OCI-M1 (cell line): ENCODE measurements around the gene F2R.
"Not testable (repeated sequence)": the region's sequence is repeated elsewhere in the genome, so short reads cannot be mapped to it uniquely, and the experiment has no call there.

Experiments
- DNase-seq: peaks from one replicate; lab custom pipeline; 2025; lab: John Stamatoyannopoulos, UW

The F2R gene

GRCh38 chr5:76757049-76757448 is 41.1 kb downstream of the F2R start:
- DNase-seq: no peak

GRCh38 chr5:76761118-76761517 is 45.2 kb downstream of the F2R start:
- DNase-seq: not testable (repeated sequence)

- peak; percentile 60 for DNase-seq
Measured at GRCh38 chr5:76762484-76762883, 46.6 kb downstream of the F2R start.

GRCh38 chr5:76763136-76763535 is 47.2 kb downstream of the F2R start:
- DNase-seq: peak; percentile 42

GRCh38 chr5:76764374-76764773 is 48.4 kb downstream of the F2R start:
- DNase-seq: no peak

GRCh38 chr5:76765249-76765648 is 49.3 kb downstream of the F2R start:
- no peak for DNase-seq

- no peak for DNase-seq
Measured at GRCh38 chr5:76766746-76767145, 50.8 kb downstream of the F2R start.

GRCh38 chr5:76771041-76771440 is 55.1 kb downstream of the F2R start:
- not testable (repeated sequence) for DNase-seq

GRCh38 chr5:76771705-76772405 is 55.9 kb downstream of the F2R start:
- DNase-seq: peak; percentile 40

GRCh38 chr5:76775921-76776320 is 60.0 kb downstream of the F2R start:
- no peak for DNase-seq

- no peak for DNase-seq
Measured at GRCh38 chr5:76776391-76776790, 60.5 kb downstream of the F2R start.

- not testable (repeated sequence) for DNase-seq
Measured at GRCh38 chr5:76780616-76781015, 64.7 kb downstream of the F2R start.

GRCh38 chr5:76781775-76782174 is 65.8 kb downstream of the F2R start:
- no peak for DNase-seq

- DNase-seq: no peak
Measured at GRCh38 chr5:76782444-76782843, 66.5 kb downstream of the F2R start.
